Fibroblast of mammary gland (primary cell): Measurements from ENCODE around the gene OSBPL1A.

Experiments used
- DNase-seq: peaks from one replicate; pipeline ENCODE4 v3.0.0-alpha.2; 2010; ENCODE audit warnings: low read depth
- H3K4me3 ChIP-seq: 2 replicates; pipeline ENCODE4 v1.5.1; 2011; ENCODE audit warnings: low read depth, mild to moderate bottlenecking, low read length, moderate library complexity; ENCODE audit not compliant: control insufficient read depth
- TF ChIP-seq, protein P1 (sequence below): conservative IDR thresholded peaks from 2 replicates; pipeline ENCODE4 v1.5.1; 2011; ENCODE audit warnings: low read depth, low read length, inconsistent platforms; ENCODE audit not compliant: control insufficient read depth, insufficient read depth

OSBPL1A gene

DNA sequence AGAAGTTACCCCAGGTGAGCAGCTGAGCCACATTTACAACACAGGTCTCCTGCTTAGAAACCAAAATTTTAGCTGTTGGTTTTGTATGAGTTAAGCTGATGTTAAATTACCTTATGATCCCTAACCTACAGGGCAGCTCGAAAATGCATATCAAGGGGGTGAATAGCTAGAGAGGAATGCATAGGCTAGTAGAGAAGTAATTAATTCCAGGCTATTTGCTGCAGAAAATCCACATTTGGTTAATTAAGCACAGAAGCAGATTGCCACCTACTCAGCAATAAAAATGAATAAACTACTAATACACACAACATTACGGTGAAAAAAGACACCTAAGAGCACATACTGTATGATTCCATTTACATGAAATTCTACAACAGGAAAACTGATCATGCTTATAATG lies 91.4 kb downstream of the OSBPL1A start:
- no peak overlapping the region for H3K4me3 ChIP-seq
- TF ChIP-seq, protein P1, sequence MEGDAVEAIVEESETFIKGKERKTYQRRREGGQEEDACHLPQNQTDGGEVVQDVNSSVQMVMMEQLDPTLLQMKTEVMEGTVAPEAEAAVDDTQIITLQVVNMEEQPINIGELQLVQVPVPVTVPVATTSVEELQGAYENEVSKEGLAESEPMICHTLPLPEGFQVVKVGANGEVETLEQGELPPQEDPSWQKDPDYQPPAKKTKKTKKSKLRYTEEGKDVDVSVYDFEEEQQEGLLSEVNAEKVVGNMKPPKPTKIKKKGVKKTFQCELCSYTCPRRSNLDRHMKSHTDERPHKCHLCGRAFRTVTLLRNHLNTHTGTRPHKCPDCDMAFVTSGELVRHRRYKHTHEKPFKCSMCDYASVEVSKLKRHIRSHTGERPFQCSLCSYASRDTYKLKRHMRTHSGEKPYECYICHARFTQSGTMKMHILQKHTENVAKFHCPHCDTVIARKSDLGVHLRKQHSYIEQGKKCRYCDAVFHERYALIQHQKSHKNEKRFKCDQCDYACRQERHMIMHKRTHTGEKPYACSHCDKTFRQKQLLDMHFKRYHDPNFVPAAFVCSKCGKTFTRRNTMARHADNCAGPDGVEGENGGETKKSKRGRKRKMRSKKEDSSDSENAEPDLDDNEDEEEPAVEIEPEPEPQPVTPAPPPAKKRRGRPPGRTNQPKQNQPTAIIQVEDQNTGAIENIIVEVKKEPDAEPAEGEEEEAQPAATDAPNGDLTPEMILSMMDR, result no peak
- no peak for DNase-seq

GRCh38 chr18:24300703-24301102 lies 96.9 kb downstream of the OSBPL1A start:
- TF ChIP-seq, protein P1, result no peak
- no peak for DNase-seq
- no peak overlapping the region for H3K4me3 ChIP-seq

DNA sequence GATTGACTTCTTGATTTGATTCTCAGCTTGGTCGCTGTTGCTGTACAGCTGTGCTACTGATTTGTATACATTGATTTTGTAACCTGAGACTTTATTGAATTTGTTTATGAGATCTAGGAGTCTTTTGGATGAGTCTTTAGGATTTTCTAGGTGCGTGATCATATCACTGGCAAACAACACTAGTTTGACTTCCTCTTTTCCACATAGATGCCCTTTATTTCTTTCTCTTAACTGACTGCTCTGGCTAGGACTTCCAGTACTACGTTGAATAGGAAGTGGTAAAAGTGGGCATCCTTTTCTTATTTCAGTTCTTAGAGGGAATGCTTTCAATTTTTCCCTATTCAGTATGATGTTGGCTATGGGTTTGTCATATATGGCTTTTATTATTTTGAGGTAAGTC lies 101.3 kb downstream of the OSBPL1A start:
- TF ChIP-seq, protein P1, result no peak
- no peak for DNase-seq

DNA sequence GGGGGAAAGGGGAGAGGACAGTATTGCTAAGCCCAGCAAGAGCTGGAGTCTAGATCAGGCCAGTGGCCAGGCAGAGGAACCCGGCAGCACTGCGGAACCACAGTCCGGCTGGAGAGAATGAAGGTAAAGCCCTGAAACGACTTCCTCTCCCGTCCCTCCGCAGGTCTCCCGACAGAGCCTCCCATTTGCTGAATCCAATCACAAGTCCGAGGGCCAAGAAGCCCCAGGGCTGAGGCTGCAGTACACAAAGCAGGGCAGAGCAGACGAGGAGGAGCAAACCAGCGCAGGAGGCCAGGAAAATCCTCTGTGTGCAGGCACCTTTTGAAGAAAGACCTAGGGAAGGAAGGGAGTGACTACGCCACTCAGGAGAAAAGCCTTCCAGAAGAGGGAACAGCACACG lies 104.4 kb downstream of the OSBPL1A start:
- H3K4me3 ChIP-seq, result no peak overlapping the region
- TF ChIP-seq, protein P1, result no peak
- DNase-seq, result no peak

More for the DNA sequence above, 101.3 kb downstream of the OSBPL1A start:
- H3K4me3 ChIP-seq, result no peak overlapping the region

DNA sequence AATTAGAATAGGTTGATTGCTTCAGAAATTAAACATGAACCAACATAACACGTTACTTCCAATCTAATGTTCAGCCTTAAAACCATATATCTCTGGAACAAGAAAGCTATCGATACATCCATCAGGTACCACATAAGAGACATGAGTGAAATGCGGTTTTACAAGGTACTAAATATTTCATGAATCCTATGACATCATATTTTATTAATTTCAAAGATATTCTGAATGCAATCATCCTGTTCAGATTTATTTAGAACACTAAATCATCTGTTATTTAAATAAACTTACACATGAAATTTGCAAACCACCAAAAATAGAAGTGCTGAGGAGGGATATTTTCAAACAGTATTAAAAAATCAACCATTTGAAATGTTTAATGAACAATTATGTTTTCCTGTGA lies 119.0 kb downstream of the OSBPL1A start:
- DNase-seq, result no peak
- TF ChIP-seq, protein P1, result no peak
- no peak overlapping the region for H3K4me3 ChIP-seq

- no peak for DNase-seq
- no peak overlapping the region for H3K4me3 ChIP-seq
- TF ChIP-seq, protein P1, result no peak
Observed at GRCh38 chr18:24277516-24278195, 120.0 kb downstream of the OSBPL1A start.
